Coronary artery (tissue), 2 donors: Measurements from ENCODE around the gene DACH1.
"Not testable (repeated sequence)": the region's sequence is repeated elsewhere in the genome, so short reads cannot be mapped to it uniquely, and the experiment has no call there.

Experiments used
- DNase-seq: peaks from one replicate; pipeline ENCODE4 v3.0.0-alpha.2; 2017; ENCODE audit warnings: low spot score
- H3K27ac ChIP-seq, 2 donors: fragments of 200-600 bp; sonication (generic); one replicate each; pipeline ENCODE4 v1.5.1; 2016 to 2019
- H3K4me3 ChIP-seq: fragments of 200-600 bp; sonication (generic); 2 replicates; pipeline ENCODE4 v1.5.1; 2016; ENCODE audit warnings: mild to moderate bottlenecking, moderate library complexity
- TF ChIP-seq, protein P1 (sequence below): fragments of 200-600 bp; sonication (generic); IDR thresholded peaks from one replicate; pipeline ENCODE4 v1.5.1; 2019; ENCODE audit warnings: antibody characterized with exemption

Gene DACH1

DNA sequence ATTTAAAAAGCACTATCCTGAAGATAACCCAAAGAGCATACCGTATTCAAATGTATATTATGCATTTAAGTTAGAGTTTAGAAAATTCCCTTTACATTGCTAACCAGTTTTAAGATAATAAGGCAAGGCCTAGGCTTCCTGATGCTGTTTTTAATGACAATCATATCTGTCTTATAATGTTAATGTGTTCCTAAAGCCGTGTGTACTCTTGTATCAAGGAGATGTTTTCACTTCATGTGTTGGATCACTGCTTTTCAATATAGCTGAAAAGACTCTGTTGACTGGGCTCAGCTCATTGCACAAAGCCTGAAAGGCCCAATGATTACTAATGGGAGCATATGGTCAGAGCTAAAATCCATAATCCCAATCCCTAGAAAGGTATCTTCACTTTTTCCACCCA is 81.6 kb downstream of the DACH1 start:
- no peak overlapping the region for H3K27ac ChIP-seq
- TF ChIP-seq, protein P1, sequence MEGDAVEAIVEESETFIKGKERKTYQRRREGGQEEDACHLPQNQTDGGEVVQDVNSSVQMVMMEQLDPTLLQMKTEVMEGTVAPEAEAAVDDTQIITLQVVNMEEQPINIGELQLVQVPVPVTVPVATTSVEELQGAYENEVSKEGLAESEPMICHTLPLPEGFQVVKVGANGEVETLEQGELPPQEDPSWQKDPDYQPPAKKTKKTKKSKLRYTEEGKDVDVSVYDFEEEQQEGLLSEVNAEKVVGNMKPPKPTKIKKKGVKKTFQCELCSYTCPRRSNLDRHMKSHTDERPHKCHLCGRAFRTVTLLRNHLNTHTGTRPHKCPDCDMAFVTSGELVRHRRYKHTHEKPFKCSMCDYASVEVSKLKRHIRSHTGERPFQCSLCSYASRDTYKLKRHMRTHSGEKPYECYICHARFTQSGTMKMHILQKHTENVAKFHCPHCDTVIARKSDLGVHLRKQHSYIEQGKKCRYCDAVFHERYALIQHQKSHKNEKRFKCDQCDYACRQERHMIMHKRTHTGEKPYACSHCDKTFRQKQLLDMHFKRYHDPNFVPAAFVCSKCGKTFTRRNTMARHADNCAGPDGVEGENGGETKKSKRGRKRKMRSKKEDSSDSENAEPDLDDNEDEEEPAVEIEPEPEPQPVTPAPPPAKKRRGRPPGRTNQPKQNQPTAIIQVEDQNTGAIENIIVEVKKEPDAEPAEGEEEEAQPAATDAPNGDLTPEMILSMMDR, result no peak
- no peak for DNase-seq
- H3K4me3 ChIP-seq, result no peak overlapping the region

DNA sequence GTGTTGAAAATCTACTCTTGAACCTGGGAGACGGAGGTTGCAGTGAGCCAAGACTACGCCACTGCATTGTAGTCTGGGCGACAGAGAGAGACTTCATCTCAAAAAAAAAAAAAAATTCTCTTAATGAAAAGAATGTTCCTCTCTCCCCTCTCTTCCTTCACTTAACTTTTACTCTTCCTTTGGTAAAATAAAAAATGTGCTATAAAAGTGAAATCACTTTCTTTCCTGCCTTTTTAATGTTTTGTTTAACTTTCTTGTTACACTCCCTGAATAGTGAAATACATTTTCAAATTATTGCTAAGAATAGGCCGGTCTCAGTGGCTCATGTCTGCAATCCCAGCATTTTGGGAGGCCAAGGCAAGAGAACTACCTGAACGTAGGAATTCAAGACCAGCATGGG is 86.5 kb downstream of the DACH1 start:
- Histone ChIP-seq H3K4me3 (no peak overlapping the region), H3K27ac (no peak overlapping the region)
- no peak for DNase-seq
- TF ChIP-seq, protein P1, result no peak

DNA sequence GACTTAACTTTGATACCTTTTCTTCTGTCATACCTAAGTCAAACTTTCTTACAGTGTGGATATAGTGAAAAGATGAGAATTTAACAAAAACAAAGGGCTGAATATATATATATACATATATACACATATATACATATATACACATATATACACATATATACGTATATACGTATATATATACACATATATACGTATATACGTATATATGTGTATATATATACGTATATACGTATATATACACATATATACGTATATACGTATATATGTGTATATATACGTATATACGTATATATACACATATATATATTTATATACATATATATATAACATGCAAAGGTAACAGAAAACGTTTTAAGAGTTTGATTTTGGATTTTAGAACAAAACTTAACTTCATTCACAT is 88.0 kb downstream of the DACH1 start:
- H3K27ac ChIP-seq, H3K4me3 ChIP-seq, DNase-seq: not testable (repeated sequence)

DNA sequence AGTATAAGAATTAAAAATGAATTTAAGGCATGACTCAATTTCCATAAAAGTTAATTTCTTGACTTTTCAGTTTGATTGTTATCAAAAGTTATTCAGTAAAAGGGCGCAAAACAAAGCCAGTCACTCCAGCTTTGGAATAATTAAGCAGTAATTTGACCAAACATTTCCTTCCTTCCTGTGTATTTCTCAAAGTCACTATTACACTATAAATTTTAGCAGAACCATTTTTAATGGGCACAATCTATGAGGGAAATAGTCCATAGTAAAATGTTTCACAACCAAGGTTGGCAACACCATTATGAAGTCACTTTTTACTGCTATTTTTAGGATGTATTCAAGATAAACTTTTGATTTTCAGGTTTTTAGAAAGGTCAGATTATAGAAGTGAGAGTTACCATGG is 91.0 kb downstream of the DACH1 start:
- no peak for DNase-seq
- TF ChIP-seq, protein P1, result no peak
- Histone ChIP-seq H3K4me3 (no peak overlapping the region), H3K27ac (no peak overlapping the region)

GRCh38 chr13:71774863-71775262 is 92.1 kb downstream of the DACH1 start:
- no peak for DNase-seq
- H3K4me3 ChIP-seq, result no peak overlapping the region
- no peak overlapping the region for H3K27ac ChIP-seq
- TF ChIP-seq, protein P1, result no peak

DNA sequence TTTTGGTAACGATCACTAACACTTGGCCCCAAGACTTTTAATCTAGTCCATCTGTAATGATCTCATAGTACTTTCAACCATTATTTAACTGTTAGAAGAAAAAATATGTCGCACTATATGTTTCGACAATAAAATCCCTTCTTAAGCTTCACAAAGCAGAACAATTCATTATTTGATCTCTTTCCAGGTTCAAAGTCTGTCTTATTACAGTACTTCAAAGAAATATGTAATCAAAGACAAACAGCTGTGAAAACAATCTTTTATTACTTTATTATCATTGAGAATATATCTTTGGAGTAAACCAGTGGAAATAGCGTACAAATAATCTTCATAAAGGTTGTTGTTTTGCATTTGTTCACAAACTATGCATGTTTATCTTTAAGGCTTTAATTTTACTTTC is 93.5 kb downstream of the DACH1 start:
- no peak for DNase-seq
- Histone ChIP-seq H3K27ac (no peak overlapping the region), H3K4me3 (no peak overlapping the region)
- TF ChIP-seq, protein P1, result no peak

- TF ChIP-seq, protein P1, result no peak
- no peak for DNase-seq
- Histone ChIP-seq H3K27ac (no peak overlapping the region), H3K4me3 (no peak overlapping the region)
Measured at GRCh38 chr13:71772361-71772760, 94.6 kb downstream of the DACH1 start.

DNA sequence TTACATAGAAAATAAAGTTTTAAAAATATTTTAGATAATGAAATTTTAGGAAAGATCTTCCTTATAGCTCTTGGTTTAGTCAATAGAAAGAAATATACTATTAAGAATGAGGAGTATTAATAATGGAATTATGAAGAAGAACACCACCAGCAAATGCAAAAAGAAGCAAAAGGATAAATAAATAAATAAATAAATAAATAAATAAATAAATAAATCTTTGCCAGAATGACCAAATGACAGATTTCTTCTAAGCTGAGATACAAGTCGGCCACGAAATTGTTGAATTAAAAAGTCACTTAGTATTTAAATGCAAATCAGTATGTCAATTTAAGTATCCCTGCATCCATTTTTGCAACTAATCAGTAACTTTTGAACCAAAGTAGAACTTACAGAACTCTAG is 95.9 kb downstream of the DACH1 start:
- TF ChIP-seq, protein P1, result no peak
- Histone ChIP-seq H3K4me3 (no peak overlapping the region), H3K27ac (no peak overlapping the region)
- no peak for DNase-seq
